Glomerular endothelial cell (primary cell): Measurements from ENCODE around the gene SHLD1. TPM values are rescaled to one million over a fixed set of nuclear protein-coding genes. Genes with fewer than 3 reads are reported as not detected.
A peak's percentile ranks its signal among the peaks of the same experiment; 100 is the strongest.

ENCODE experiments used
- DNase-seq: peaks from one replicate; pipeline ENCODE4 v3.0.0-alpha.2; 2011; ENCODE audit warnings: low read depth, low spot score; ENCODE audit errors: extremely low read depth
- total RNA-seq: library from RNA; depleted of rRNA; stranded (reverse); fragments of >200 nt; gene quantifications from 2 replicates; pipeline ENCODE4 v1.2.3, GENCODE V29; 2015

The SHLD1 gene
- total RNA-seq, 1 donor from 2014 or later: 2.7 TPM

GRCh38 chr20:5811746-5812145, 61.5 kb downstream of the SHLD1 start:
- DNase-seq: no peak

GRCh38 chr20:5818346-5818681, 68.1 kb downstream of the SHLD1 start:
- no peak for DNase-seq

DNA sequence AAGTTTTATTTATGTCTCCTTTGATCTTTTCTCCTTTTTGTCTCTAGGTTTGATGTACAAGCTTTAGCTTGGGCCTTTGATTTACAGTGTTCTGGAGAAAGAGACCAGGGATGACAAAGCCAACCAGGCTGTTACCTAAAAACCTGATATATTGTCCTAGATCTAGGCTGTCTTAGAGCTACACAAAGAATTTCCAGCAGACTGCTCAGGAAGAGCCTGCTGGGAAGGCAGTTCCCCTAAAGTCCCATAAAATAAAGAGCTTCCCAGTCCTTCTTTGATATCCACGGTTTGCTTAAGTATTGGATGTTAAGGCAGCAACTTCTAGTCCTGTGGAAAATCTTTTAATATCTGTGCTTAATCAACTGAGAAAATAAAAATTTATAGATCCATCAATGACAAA, 70.5 kb downstream of the SHLD1 start:
- no peak for DNase-seq

DNA sequence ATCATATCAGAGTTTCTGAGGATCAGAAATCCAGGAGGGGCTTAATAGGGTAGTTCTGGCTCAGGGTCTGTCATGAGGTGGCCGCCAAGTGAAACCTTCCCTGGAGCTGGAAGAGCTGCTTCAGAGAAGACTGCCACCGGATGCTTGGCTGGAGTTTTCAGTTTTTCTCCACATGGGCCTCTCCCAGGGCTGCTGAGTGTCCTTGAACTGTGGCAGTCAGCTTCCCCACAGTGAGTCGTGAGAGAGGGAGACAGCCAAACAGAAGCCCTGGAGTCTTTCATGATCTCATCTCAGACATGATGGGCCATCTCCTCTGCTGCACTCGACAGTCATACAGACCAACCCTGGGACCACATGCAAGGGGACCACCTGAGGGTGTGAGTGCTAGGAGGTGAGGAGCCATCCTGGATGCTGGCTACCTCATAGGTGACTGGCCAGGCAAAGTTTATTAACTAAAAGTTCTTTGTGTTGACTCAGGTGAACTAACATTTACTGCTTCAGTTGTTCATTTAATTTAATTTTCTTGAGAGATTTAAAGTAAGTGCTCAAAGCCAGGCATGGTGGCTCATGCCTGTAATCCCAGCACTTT, 71.5 kb downstream of the SHLD1 start:
- no peak for DNase-seq

- DNase-seq: no peak
Observed at GRCh38 chr20:5822569-5822968, 72.4 kb downstream of the SHLD1 start.

DNA sequence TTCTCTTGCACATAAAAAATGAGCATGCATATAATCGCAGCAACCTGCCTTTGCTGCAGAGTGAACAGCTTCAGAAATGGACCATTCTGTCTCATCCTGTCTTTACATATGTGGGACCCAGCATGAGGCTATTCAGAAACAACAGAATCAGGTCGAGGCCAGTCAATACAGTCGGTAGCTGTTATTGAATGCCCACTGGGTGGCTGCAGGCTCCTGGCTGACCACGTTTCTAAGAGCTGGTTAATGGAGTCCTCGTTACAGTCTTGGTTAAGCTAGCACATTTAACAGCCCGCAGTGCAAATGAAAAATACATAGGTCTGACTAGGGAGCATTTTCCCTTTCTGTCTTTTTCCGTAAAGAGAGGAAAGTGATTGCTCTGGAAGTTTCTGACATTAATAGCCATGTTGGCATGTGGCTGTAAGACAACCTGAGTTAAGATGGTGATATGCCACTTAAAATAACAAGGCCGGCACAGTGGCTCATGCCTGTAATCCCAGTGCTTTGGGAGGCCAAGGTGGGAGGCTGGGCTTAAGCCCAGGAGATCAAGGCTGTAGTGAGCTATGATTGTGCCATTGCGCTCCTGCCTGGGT, 75.0 kb downstream of the SHLD1 start:
- no peak for DNase-seq

DNA sequence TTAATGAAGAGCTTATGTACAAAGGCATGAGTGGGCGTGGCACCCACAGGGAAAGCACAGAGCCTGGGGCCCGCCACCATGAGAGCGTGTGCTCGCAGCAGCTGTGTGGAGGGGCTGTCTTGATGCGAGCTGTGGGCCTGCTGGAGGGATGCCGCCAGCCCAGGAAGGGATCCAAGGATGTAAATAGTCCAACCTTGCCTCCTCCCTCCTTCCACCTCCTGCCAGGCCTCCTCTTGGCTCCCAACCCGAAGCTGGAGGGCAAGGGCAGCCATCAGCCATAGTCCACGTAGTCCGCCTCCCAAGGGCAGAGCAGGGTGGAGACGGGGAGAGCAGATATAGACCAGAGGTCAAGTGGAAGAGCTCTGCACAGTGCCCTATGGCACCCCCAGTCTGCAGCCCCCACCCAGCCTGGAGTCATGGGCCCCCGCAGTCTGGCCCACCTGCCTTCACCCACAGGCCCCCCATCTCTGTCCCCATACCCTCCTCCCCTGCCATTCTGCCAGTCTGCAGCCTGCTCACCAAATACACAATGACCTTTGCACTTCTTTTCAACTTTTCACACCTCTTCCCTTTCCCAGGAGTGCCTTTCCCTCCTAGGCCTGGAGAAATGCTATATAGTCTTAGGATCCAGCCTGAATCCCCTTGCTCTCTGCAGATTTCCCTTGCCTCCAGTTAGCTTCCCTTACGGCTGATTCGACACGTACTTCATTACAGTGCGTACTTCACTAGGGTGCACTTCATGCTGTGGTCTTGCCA, 77.1 kb downstream of the SHLD1 start:
- DNase-seq: no peak

DNA sequence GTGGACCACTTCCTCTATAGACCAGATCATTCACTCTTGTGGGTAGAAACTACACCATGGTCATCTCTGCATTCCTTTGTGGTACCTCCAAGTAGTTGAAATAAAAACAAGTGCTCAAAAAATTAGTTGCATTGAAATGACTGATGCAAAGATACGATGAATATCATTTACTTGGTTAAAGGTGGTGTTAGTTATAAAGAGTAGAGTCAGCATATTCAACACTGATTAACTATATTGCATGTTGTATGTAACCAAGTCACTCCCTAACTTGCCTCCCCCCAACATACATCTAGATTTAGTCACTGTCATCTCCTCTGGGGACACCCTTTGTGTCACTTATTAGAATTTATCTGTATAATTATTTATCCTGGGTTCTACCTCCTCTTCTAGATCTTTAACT, 77.7 kb downstream of the SHLD1 start:
- DNase-seq: no peak

DNA sequence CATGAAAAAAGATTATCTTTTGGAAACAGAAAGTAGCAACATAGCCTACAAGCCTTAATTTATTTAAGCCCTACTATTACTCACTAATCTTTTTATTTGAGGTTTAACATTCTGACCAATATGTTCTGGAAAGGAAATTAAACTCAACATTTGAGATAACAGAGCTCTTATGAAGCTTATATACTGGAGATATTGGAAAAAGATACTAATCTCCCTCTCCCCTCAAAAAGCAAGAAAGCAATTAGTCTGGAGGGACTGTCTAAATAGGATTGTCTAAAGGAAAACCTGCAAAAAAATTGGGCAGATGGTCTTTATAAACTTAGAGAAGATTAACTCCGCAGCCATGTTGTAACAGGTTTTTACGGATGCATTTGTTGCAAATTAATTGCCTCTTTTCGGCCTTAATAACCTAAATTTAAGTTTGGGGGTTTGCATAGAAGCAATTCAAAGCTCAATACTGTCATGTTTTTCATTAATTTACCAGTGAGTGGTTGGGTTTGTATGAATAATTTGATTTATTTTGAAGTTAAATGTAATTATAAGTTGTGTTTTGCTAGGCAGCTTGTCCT, 79.1 kb downstream of the SHLD1 start:
- DNase-seq: no peak

- DNase-seq: no peak
Observed at GRCh38 chr20:5831539-5832237, 81.5 kb downstream of the SHLD1 start.

GRCh38 chr20:5833309-5833941, 83.2 kb downstream of the SHLD1 start:
- DNase-seq: no peak

DNA sequence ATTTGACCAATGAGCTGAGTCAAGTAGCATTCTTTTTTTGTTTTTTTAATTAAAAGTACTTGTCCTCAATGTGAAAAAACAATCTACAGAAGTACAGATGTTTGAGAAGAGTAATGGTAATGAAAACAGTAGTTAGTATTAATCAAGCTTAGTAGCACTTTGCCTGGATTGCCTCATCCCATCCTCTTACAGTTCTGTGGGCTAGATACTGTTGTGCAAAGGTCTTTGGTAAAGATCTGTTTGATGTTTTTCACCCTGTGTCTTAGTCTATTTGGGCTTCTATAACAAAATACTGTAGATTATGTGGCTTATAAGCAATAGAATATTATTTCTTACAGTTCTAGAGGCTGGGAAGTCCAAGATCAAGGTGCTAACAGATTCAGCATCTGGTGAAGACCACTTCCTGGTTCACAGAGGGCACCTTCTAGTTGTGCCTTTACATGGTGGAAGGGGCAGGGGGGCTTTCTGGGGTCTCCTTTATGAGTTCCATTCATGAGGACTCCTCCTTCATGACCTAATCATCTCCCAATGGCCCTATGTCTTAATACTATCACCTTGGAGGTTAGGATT, 84.3 kb downstream of the SHLD1 start:
- no peak for DNase-seq

DNA sequence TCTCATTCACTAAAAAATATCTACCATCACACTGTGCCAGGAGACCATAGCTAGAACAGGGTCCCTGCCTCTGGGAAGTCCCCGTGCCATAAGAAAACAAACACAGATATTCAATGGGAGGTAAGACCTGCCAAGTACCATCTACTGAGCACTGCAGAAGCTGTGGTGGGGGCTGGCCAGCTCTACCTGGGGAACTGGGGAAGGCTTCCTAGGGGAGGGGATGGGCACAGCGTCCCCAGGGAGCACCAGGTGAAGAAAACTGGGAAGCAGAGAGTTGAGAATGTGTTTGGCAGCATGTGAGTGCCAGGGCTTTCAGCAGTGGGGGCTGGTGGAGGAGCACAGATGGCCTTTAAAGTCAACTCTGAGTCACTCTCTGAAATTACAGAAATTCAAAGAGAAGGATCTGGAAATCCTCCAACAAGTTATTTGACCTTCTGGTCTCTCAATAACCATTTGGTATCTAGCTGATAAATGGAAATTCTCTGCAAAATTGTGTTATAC, 85.2 kb downstream of the SHLD1 start:
- DNase-seq: peak; percentile 27

- DNase-seq: peak; percentile 20
Observed at GRCh38 chr20:5835871-5836270, 85.7 kb downstream of the SHLD1 start.

DNA sequence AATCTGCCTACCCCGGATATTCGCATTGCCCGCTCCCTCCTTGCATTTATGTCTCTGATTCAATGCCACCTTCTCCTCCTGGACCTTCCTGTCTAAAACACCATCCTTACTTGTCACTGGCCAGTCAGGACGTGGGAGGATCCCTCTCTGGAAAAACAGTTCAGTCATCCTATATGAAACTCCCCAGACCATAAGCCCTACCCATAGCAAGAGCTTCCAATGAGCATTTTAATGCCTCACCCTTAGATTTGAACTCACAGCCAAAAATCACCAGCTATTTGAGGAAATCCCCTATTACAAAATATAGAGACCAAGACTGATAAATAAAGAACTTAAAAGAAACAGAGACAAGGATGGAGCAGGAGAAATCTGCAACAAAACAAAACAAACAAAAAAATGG, 86.4 kb downstream of the SHLD1 start:
- no peak for DNase-seq

- DNase-seq: no peak
Observed at GRCh38 chr20:5840411-5841002, 90.3 kb downstream of the SHLD1 start.

DNA sequence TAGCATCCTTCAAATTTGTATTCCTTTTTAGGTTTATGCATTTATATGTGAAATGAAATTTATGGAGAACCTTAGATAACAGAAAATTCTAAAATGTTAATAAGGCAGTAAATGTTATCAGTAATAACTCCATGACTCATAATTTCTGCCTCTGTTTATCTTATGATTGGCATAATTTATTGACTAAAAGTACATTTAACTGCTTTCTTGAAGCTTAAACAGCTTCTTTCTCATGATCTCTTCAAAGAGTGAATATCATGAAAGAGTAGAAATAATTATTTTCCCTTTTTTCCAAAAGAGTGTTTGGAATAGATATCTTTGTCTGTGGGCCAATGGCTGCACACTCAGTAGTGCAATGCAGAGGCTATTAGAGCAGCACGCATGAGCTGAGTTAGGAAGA, 91.3 kb downstream of the SHLD1 start:
- DNase-seq: no peak

- DNase-seq: no peak
Observed at GRCh38 chr20:5842465-5842864, 92.3 kb downstream of the SHLD1 start.

DNA sequence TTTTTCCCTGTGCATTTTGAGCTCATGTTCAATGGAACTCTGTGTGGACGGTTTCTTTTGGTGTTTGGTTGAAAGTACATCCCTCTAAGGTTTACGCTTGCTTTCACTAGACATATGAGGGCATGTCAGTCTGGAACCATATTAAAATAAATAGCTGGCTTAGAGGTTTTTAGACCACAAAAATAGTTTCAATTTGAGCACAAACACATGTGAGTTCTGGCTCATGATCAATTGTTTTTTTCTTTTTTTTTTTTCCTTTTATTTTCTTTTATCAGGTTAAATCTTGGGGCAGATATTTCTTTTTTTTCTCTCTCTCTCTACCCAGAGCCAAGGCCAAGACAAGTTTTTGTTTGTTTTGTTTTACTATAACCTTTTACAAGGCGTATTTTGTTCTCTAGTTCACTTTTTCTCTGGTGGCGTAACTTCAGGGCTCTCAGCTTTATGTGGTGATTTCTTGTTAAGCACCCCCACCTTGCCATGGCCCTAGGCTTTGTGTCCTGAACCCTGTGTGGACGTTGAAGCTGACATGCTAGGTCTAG, 92.9 kb downstream of the SHLD1 start:
- no peak for DNase-seq
